MV-4-11 (cell line): ENCODE measurements around the gene TRPT1.
A peak's percentile ranks its signal among the peaks of the same experiment; 100 is the strongest.

Source experiments
- DNase-seq: peaks from one replicate; lab custom pipeline; 2025; lab: John Stamatoyannopoulos, UW

The TRPT1 gene

GRCh38 chr11:64225608-64226506 is at the start of gene TRPT1, which contains the start of gene NUDT22:
TSS of gene TRPT1 (minus strand) at chr11:64226186. CDS start at chr11:64225860, 326 bp downstream.
TSS of gene NUDT22 (plus strand) at chr11:64226274. CDS start at chr11:64226653, 379 bp downstream.
- DNase-seq: peak; percentile 75

- no peak for DNase-seq
Observed at GRCh38 chr11:64275031-64275800, 49.2 kb upstream of the TRPT1 start.

- peak; percentile 100 for DNase-seq
Observed at GRCh38 chr11:64269540-64270220, 43.7 kb upstream of the TRPT1 start.

GRCh38 chr11:64268893-64269539 is 43.0 kb upstream of the TRPT1 start:
- DNase-seq: peak; percentile 69

- DNase-seq: peak; percentile 68
Observed at GRCh38 chr11:64268025-64268892, 42.3 kb upstream of the TRPT1 start.

GRCh38 chr11:64267207-64267945 is 41.4 kb upstream of the TRPT1 start:
- DNase-seq: no peak

GRCh38 chr11:64266339-64266738 is 40.4 kb upstream of the TRPT1 start:
- DNase-seq: no peak

GRCh38 chr11:64265176-64266160 is 39.5 kb upstream of the TRPT1 start:
- no peak for DNase-seq

GRCh38 chr11:64264371-64264852 is 38.4 kb upstream of the TRPT1 start:
- DNase-seq: no peak

- no peak for DNase-seq
Observed at GRCh38 chr11:64263947-64264317, 37.9 kb upstream of the TRPT1 start.

- peak; percentile 61 for DNase-seq
Observed at GRCh38 chr11:64263021-64263946, 37.3 kb upstream of the TRPT1 start.

GRCh38 chr11:64262271-64263002 is 36.5 kb upstream of the TRPT1 start:
- no peak for DNase-seq

- no peak for DNase-seq
Observed at GRCh38 chr11:64261556-64262080, 35.6 kb upstream of the TRPT1 start.

- DNase-seq: no peak
Observed at GRCh38 chr11:64260147-64260708, 34.2 kb upstream of the TRPT1 start.

GRCh38 chr11:64259533-64260067 is 33.6 kb upstream of the TRPT1 start:
- no peak for DNase-seq

- no peak for DNase-seq
Observed at GRCh38 chr11:64258946-64259532, 33.1 kb upstream of the TRPT1 start.
